SK-N-SH (cell line): ENCODE measurements around the gene LMAN2.

ENCODE experiments used
- FOXJ3 ChIP-seq: sonication (generic); formaldehyde crosslinking; IDR thresholded peaks from 2 replicates; pipeline ENCODE4 v1.5.1; 2020; ENCODE audit warnings: mild to moderate bottlenecking, missing genetic modification reagents
- FOXM1 ChIP-seq: IDR thresholded peaks from 2 replicates; pipeline ENCODE4 v1.4.0; 2012; ENCODE audit warnings: low read depth, mild to moderate bottlenecking

- TF ChIP-seq FOXJ3 (CRISPR knock-in tag) = no peak
- no peak for TF ChIP-seq FOXM1
Observed at GRCh38 chr5:177392765-177393164, 41.3 kb upstream of the LMAN2 start.
